ENCODE data around the gene HDHD3. TPM values are rescaled to one million over a fixed set of nuclear protein-coding genes. Genes with fewer than 3 reads are reported as not detected.

The HDHD3 gene
- total RNA-seq, 1 experiment from 2014 or later, result 15.7 TPM

- H3K9me3 Mint-ChIP-seq, result no peaks in the 10 kb centered on the region
- DNase-seq (ENCODE audit: low spot score), result no peak
- peaks cover 4% of the 10 kb centered on the region for H3K36me3 Mint-ChIP-seq
- POLR2A ChIA-PET, result no interaction called here
- no peak for TF ChIP-seq NFATC4 (CRISPR knock-in tag; IDR thresholded peaks at IDR 0.05)
- no peak for TF ChIP-seq TEAD1 (CRISPR knock-in tag; IDR thresholded peaks at IDR 0.05)
- no peak for TF ChIP-seq AFF4 (CRISPR knock-in tag; IDR thresholded peaks at IDR 0.05; ENCODE audit: borderline replicate concordance)
- no peak for TF ChIP-seq NR2C2 (CRISPR knock-in tag; IDR thresholded peaks at IDR 0.05)
- no peak for TF ChIP-seq ELF4 (CRISPR knock-in tag; IDR thresholded peaks at IDR 0.05; ENCODE audit: low read depth)
- TF ChIP-seq ZBTB21 (CRISPR knock-in tag; IDR thresholded peaks at IDR 0.05; ENCODE audit: borderline replicate concordance), result no peak
- TF ChIP-seq SMAD3 (CRISPR knock-in tag; IDR thresholded peaks at IDR 0.05; ENCODE audit: borderline replicate concordance), result no peak
- TF ChIP-seq TP53 (CRISPR knock-in tag; IDR thresholded peaks at IDR 0.05), result no peak
- no peak for TF ChIP-seq HMGXB4 (CRISPR knock-in tag; IDR thresholded peaks at IDR 0.05)
- TF ChIP-seq NR1H2 (CRISPR knock-in tag; IDR thresholded peaks at IDR 0.05), result no peak
- no peak for TF ChIP-seq CBFB (CRISPR knock-in tag; IDR thresholded peaks at IDR 0.05; ENCODE audit: low read depth)
- no peak for TF ChIP-seq USF1 (CRISPR knock-in tag; IDR thresholded peaks at IDR 0.05)
- TF ChIP-seq ZNF317 (CRISPR knock-in tag; IDR thresholded peaks at IDR 0.05; ENCODE audit: borderline replicate concordance, low read depth), result no peak
- TF ChIP-seq ESRRA (CRISPR knock-in tag; IDR thresholded peaks at IDR 0.05; ENCODE audit: borderline replicate concordance), result no peak
- TF ChIP-seq E2F5 (CRISPR knock-in tag; IDR thresholded peaks at IDR 0.05), result no peak
- TF ChIP-seq E2F1 (CRISPR knock-in tag; IDR thresholded peaks at IDR 0.05), result no peak
- TF ChIP-seq PREB (CRISPR knock-in tag; IDR thresholded peaks at IDR 0.05; ENCODE audit: borderline replicate concordance), result no peak
- TF ChIP-seq NFE2L1 (CRISPR knock-in tag; IDR thresholded peaks at IDR 0.05), result no peak
- TF ChIP-seq ZNF425 (CRISPR knock-in tag; conservative IDR thresholded peaks at IDR 0.05), result no peak
- no peak for ATAC-seq
- no peak overlapping the region for H3K4me3 Mint-ChIP-seq
- no peak overlapping the region for H3K27ac Mint-ChIP-seq
- no peaks in the 10 kb centered on the region for H3K27me3 Mint-ChIP-seq (ENCODE audit: low read depth)
- CTCF ChIA-PET, result interaction anchor here (0.5 kb wide), 1 partner anchor 16 kb away, joined by 3 read pairs; no protein-coding TSS in a partner anchor
- H3K4me1 Mint-ChIP-seq, result no peaks in the 10 kb centered on the region
These were observed 12.0 kb upstream of the HDHD3 start for GRCh38 chr9:113388833-113389232.
